Panc1 (cell line): ENCODE results near the gene FKBP3. TPM values are rescaled to one million over a fixed set of nuclear protein-coding genes. Genes with fewer than 3 reads are reported as not detected.
"Not testable (repeated sequence)": the region's sequence is repeated elsewhere in the genome, so short reads cannot be mapped to it uniquely, and the experiment has no call there.

Experiments used
- ATAC-seq: fragments of 200-7000 bp; cut with Tn5 transposase; 2 replicates; pipeline ENCODE4 v1.9.1; 2020; ENCODE audit warnings: mild to moderate bottlenecking, moderate library complexity
- BruUV-seq: library from RNA; stranded (reverse); fragments of 400-500 nt; replicated peaks from 2 replicates; lab custom pipeline; 2021; lab: Mats Ljungman, UMichigan
- CTCF ChIA-PET: fragments of 300-600 bp; sonication (Branson Sonifier 250); formaldehyde crosslinking; loops from one replicate; lab custom pipeline; 2022; ENCODE audit warnings: antibody characterized with exemption; lab: Charles Lee
- POLR2A ChIA-PET: fragments of 300-600 bp; sonication (Branson Sonifier 250); formaldehyde crosslinking; loops from one replicate; lab custom pipeline; 2022; ENCODE audit warnings: antibody characterized with exemption; lab: Charles Lee
- DNase-seq: peaks from one replicate; pipeline ENCODE4 v3.0.0-alpha.2; 2010; ENCODE audit warnings: low read depth, low spot score
- H3K27ac ChIP-seq: 2 replicates; pipeline ENCODE4 v1.5.1; 2011; ENCODE audit warnings: mild to moderate bottlenecking, low read length, inconsistent platforms
- H3K27me3 ChIP-seq: fragments of 200-500 bp; sonication (Bioruptor generic); 2 replicates; pipeline ENCODE4 v1.6.0; 2014; ENCODE audit warnings: low read length, inconsistent platforms; ENCODE audit not compliant: control insufficient read depth, insufficient read depth
- H3K36me3 ChIP-seq: fragments of 200-500 bp; sonication (Bioruptor generic); 2 replicates; pipeline ENCODE4 v1.5.1; 2014; ENCODE audit warnings: inconsistent platforms, mild to moderate bottlenecking, low read length, moderate library complexity; ENCODE audit not compliant: control insufficient read depth, insufficient read depth
- H3K4me1 ChIP-seq: 2 replicates; pipeline ENCODE4 v1.5.1; 2011; ENCODE audit warnings: inconsistent platforms, mild to moderate bottlenecking, low read length, moderate library complexity; ENCODE audit not compliant: control insufficient read depth, insufficient read depth
- H3K4me3 ChIP-seq, 2 experiments: 2 replicates each; pipeline ENCODE4 v1.5.1; 2011 to 2012; ENCODE audit warnings: low read depth in 2 of 2, low read length in 2 of 2, mild to moderate bottlenecking in 2 of 2, inconsistent platforms in 1 of 2, moderate library complexity in 1 of 2
- H3K9me3 ChIP-seq: fragments of 200-500 bp; sonication (Bioruptor generic); 2 replicates; pipeline ENCODE4 v1.5.1; 2014; ENCODE audit warnings: low read depth, mild to moderate bottlenecking, inconsistent platforms, low read length, moderate library complexity; ENCODE audit not compliant: control insufficient read depth, insufficient read depth
- POLR2AphosphoS5 ChIP-seq: IDR thresholded peaks from 2 replicates; pipeline ENCODE4 v1.6.1; 2012; ENCODE audit warnings: mild to moderate bottlenecking, low read depth, low read length, moderate library complexity
- SIN3A ChIP-seq: IDR thresholded peaks from 2 replicates; pipeline ENCODE4 v1.6.1; 2012; ENCODE audit warnings: low read depth, mild to moderate bottlenecking, low read length, moderate library complexity, borderline replicate concordance; ENCODE audit not compliant: insufficient read depth
- TCF7L2 ChIP-seq: IDR thresholded peaks from 2 replicates; pipeline ENCODE4 v1.6.1; 2011; ENCODE audit warnings: mild to moderate bottlenecking, low read depth, low read length, inconsistent platforms
- in situ Hi-C: cut with HindIII; loops from 2 replicates; pipeline ENCODE4 v1.10.0; 2016; ENCODE audit warnings: low sequenced_read_pairs, low pct_unique_long_range_greater_than_20kb
- intact Hi-C: fragments of 100-400 bp; cut with micrococcal nuclease; formaldehyde crosslinking; loops from one replicate; pipeline ENCODE4 v1.10.0; 2022; ENCODE audit not compliant: unreplicated experiment
- total RNA-seq: library from RNA; stranded (reverse); gene quantifications from one replicate; pipeline ENCODE4 v1.2.1, GENCODE V29; 2021; ENCODE audit not compliant: unreplicated experiment
- TF ChIP-seq, protein P1 (sequence below), 2 experiments: IDR thresholded peaks; 2 replicates each; pipeline ENCODE4 v1.6.1; 2011 to 2012; ENCODE audit warnings: low read depth in 2 of 2, control low read depth in 1 of 2, low read length in 1 of 2, mild to moderate bottlenecking in 1 of 2, moderate library complexity in 1 of 2; ENCODE audit not compliant: insufficient read depth in 1 of 2
- TF ChIP-seq, protein P2 (sequence below): fragments of 450-650 bp; IDR thresholded peaks from 2 replicates; pipeline ENCODE4 v1.5.1; 2017; ENCODE audit warnings: mild to moderate bottlenecking

FKBP3 gene
- total RNA-seq, 1 experiment from 2014 or later = 47.4 TPM

DNA sequence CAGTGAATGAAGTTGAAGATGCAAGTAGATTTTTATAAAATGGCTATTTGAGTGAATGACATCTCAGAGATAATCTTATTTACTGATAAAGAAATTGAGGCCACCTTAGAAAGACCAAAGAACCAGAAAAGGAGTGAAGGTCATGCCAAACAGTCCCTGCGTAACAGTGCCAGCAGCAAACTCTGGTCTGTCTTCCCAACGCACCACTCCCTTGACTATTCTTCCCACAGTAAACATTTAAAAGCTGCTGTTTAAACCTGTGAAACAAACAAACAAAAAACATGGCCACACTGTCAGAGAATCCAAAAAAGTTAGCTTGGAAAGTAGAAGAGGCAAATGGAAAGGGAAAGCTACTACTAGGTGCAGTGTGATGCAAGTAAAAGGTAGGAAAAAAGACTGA, 51.9 kb downstream of the FKBP3 start:
- ATAC-seq = no peak
- intact Hi-C loops (no loop called here), in situ Hi-C loops (no loop called here)
- CTCF ChIA-PET = no interaction called here
- Histone ChIP-seq H3K27me3 (no peaks in the 10 kb centered on the region), H3K9me3 (no peaks in the 10 kb centered on the region), H3K36me3 (peaks cover 8% of the 10 kb centered on the region), H3K4me1 (peaks cover 8% of the 10 kb centered on the region), H3K4me3 (no peak overlapping the region), H3K27ac (peak overlapping the region; percentile 26; the same call in 1 of the 2 replicates)
- DNase-seq = no peak
- TF ChIP-seq SIN3A (no peak), POLR2AphosphoS5 (no peak), TCF7L2 (no peak)
- TF ChIP-seq, protein P1, sequence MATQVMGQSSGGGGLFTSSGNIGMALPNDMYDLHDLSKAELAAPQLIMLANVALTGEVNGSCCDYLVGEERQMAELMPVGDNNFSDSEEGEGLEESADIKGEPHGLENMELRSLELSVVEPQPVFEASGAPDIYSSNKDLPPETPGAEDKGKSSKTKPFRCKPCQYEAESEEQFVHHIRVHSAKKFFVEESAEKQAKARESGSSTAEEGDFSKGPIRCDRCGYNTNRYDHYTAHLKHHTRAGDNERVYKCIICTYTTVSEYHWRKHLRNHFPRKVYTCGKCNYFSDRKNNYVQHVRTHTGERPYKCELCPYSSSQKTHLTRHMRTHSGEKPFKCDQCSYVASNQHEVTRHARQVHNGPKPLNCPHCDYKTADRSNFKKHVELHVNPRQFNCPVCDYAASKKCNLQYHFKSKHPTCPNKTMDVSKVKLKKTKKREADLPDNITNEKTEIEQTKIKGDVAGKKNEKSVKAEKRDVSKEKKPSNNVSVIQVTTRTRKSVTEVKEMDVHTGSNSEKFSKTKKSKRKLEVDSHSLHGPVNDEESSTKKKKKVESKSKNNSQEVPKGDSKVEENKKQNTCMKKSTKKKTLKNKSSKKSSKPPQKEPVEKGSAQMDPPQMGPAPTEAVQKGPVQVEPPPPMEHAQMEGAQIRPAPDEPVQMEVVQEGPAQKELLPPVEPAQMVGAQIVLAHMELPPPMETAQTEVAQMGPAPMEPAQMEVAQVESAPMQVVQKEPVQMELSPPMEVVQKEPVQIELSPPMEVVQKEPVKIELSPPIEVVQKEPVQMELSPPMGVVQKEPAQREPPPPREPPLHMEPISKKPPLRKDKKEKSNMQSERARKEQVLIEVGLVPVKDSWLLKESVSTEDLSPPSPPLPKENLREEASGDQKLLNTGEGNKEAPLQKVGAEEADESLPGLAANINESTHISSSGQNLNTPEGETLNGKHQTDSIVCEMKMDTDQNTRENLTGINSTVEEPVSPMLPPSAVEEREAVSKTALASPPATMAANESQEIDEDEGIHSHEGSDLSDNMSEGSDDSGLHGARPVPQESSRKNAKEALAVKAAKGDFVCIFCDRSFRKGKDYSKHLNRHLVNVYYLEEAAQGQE (IDR thresholded peaks at IDR 0.05; ENCODE audit: insufficient read depth in 1 of 2, low read depth in 2 of 2, low read length in 1 of 2) = no peak
- TF ChIP-seq, protein P2, sequence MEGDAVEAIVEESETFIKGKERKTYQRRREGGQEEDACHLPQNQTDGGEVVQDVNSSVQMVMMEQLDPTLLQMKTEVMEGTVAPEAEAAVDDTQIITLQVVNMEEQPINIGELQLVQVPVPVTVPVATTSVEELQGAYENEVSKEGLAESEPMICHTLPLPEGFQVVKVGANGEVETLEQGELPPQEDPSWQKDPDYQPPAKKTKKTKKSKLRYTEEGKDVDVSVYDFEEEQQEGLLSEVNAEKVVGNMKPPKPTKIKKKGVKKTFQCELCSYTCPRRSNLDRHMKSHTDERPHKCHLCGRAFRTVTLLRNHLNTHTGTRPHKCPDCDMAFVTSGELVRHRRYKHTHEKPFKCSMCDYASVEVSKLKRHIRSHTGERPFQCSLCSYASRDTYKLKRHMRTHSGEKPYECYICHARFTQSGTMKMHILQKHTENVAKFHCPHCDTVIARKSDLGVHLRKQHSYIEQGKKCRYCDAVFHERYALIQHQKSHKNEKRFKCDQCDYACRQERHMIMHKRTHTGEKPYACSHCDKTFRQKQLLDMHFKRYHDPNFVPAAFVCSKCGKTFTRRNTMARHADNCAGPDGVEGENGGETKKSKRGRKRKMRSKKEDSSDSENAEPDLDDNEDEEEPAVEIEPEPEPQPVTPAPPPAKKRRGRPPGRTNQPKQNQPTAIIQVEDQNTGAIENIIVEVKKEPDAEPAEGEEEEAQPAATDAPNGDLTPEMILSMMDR = no peak
- POLR2A ChIA-PET = interaction anchor here (0.5 kb wide), 1 partner anchor 23 kb away, joined by 9 read pairs; no protein-coding TSS in a partner anchor
- no TSS peak for BruUV-seq

DNA sequence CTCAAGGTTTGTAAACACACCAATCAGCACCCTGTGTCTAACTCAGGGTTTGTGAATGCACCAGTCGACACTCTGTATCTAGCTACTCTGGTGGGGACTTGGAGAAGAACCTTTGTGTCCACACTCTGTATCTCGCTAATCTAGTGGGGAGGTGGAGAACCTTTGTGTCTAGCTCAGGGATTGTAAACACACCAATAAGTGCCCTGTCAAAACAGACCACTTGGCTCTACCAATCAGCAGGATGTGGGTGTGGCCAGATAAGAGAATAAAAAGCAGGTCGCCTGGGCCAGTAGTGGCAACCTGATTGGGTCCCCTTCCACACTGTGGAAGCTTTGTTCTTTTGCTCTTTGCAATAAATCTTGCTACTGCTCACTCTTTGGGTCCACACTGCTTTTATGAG, 53.2 kb downstream of the FKBP3 start:
- DNase-seq, ATAC-seq, H3K27ac ChIP-seq, H3K36me3 ChIP-seq, CTCF ChIA-PET, intact Hi-C loops, H3K27me3 ChIP-seq, BruUV-seq, H3K4me3 ChIP-seq, in situ Hi-C loops, H3K9me3 ChIP-seq, POLR2A ChIA-PET, H3K4me1 ChIP-seq: not testable (repeated sequence)

- DNase-seq, BruUV-seq: not testable (repeated sequence)
Observed at GRCh38 chr14:45080416-45080968, 53.8 kb downstream of the FKBP3 start.

More at GRCh38 chr14:45080416-45080968, 53.8 kb downstream of the FKBP3 start:
- H3K4me3 ChIP-seq, H3K9me3 ChIP-seq, CTCF ChIA-PET, H3K27me3 ChIP-seq, in situ Hi-C loops, POLR2A ChIA-PET, ATAC-seq, H3K36me3 ChIP-seq, H3K27ac ChIP-seq, intact Hi-C loops, H3K4me1 ChIP-seq: not testable (repeated sequence)
